H9 (cell line): ENCODE measurements around the gene RBM25. TPM values are rescaled to one million over a fixed set of nuclear protein-coding genes. Genes with fewer than 3 reads are reported as not detected.

ENCODE experiments used
- DNase-seq: peaks from one replicate; pipeline ENCODE4 v3.0.0-alpha.2; 2017
- H2AFZ ChIP-seq: one replicate; pipeline ENCODE4 v1.6.1; 2013; ENCODE audit warnings: mild to moderate bottlenecking, low read length, control low read depth, moderate library complexity
- H2AK5ac ChIP-seq: 2 replicates; pipeline ENCODE4 v1.6.1; 2013; ENCODE audit warnings: low read length, control low read depth, mixed read lengths; ENCODE audit not compliant: insufficient read length
- H2BK120ac ChIP-seq: one replicate; pipeline ENCODE4 v1.6.1; 2013; ENCODE audit warnings: low read depth, mild to moderate bottlenecking, low read length, control low read depth, inconsistent platforms; ENCODE audit not compliant: poor library complexity, severe bottlenecking
- H2BK12ac ChIP-seq: 2 replicates; pipeline ENCODE4 v1.6.1; 2013; ENCODE audit warnings: low read length, control low read depth, mixed read lengths, low read depth; ENCODE audit not compliant: insufficient read length
- H2BK15ac ChIP-seq: 2 replicates; pipeline ENCODE4 v1.6.1; 2013; ENCODE audit warnings: low read depth, low read length, control low read depth
- H2BK20ac ChIP-seq: one replicate; pipeline ENCODE4 v1.6.1; 2013; ENCODE audit warnings: low read depth, mild to moderate bottlenecking, low read length, control low read depth, inconsistent platforms; ENCODE audit not compliant: poor library complexity, severe bottlenecking
- H2BK5ac ChIP-seq: 2 replicates; pipeline ENCODE4 v1.6.1; 2013; ENCODE audit warnings: low read length, control low read depth, mixed read lengths; ENCODE audit not compliant: insufficient read length
- H3K14ac ChIP-seq: 2 replicates; pipeline ENCODE4 v1.6.1; 2013; ENCODE audit warnings: low read length, control low read depth; ENCODE audit not compliant: insufficient read depth
- H3K18ac ChIP-seq: 2 replicates; pipeline ENCODE4 v1.6.1; 2013; ENCODE audit warnings: low read depth, mild to moderate bottlenecking, mixed read lengths, low read length, control low read depth; ENCODE audit not compliant: insufficient read length
- H3K23ac ChIP-seq: 2 replicates; pipeline ENCODE4 v1.6.1; 2013; ENCODE audit warnings: low read length, control low read depth, mixed read lengths, low read depth; ENCODE audit not compliant: insufficient read length
- H3K23me2 ChIP-seq: 2 replicates; pipeline ENCODE4 v1.6.1; 2013; ENCODE audit warnings: low read depth, mild to moderate bottlenecking, mixed read lengths, low read length, control low read depth; ENCODE audit not compliant: insufficient read length, poor library complexity, severe bottlenecking
- H3K27ac ChIP-seq: 2 replicates; pipeline ENCODE4 v1.5.1; 2013; ENCODE audit warnings: low read length, control low read depth, mixed read lengths, low read depth; ENCODE audit not compliant: insufficient read length
- H3K27me3 ChIP-seq: 2 replicates; pipeline ENCODE4 v1.6.1; 2013; ENCODE audit warnings: low read length, control low read depth, inconsistent platforms; ENCODE audit not compliant: insufficient read depth
- H3K4ac ChIP-seq: 2 replicates; pipeline ENCODE4 v1.6.1; 2013; ENCODE audit warnings: low read depth, mild to moderate bottlenecking, control low read depth, inconsistent platforms, low read length, moderate library complexity
- H3K4me1 ChIP-seq: 2 replicates; pipeline ENCODE4 v1.6.1; 2013; ENCODE audit warnings: low read length, control low read depth, inconsistent platforms; ENCODE audit not compliant: insufficient read depth
- H3K4me2 ChIP-seq: 2 replicates; pipeline ENCODE4 v1.6.1; 2013; ENCODE audit warnings: low read length, control low read depth, mixed read lengths; ENCODE audit not compliant: insufficient read length, insufficient read depth
- H3K56ac ChIP-seq: 2 replicates; pipeline ENCODE4 v1.6.1; 2013; ENCODE audit warnings: low read depth, mild to moderate bottlenecking, mixed read lengths, low read length, control low read depth; ENCODE audit not compliant: insufficient read length
- H3K79me1 ChIP-seq: 2 replicates; pipeline ENCODE4 v1.6.1; 2013; ENCODE audit warnings: low read depth, mild to moderate bottlenecking, moderate library complexity, low read length, control low read depth, inconsistent platforms; ENCODE audit not compliant: insufficient read depth, poor library complexity, severe bottlenecking
- H3K79me2 ChIP-seq: 2 replicates; pipeline ENCODE4 v1.6.1; 2013; ENCODE audit warnings: low read length, control low read depth, inconsistent platforms; ENCODE audit not compliant: insufficient read depth
- H3K9ac ChIP-seq: 2 replicates; pipeline ENCODE4 v1.6.1; 2013; ENCODE audit warnings: low read length, control low read depth, mixed read lengths; ENCODE audit not compliant: insufficient read length; ENCODE audit errors: extremely low read depth
- H3K9me3 ChIP-seq: one replicate; pipeline ENCODE4 v1.6.1; 2013; ENCODE audit warnings: low read depth, low read length, inconsistent platforms; ENCODE audit not compliant: control insufficient read depth
- H3T11ph ChIP-seq: one replicate; pipeline ENCODE4 v1.6.1; 2013; ENCODE audit warnings: mild to moderate bottlenecking, low read length, control low read depth, inconsistent platforms
- H4K20me1 ChIP-seq: one replicate; pipeline ENCODE4 v1.6.1; 2013; ENCODE audit not compliant: control insufficient read depth, insufficient read length, insufficient read depth
- H4K5ac ChIP-seq: 2 replicates; pipeline ENCODE4 v1.6.1; 2013; ENCODE audit warnings: low read depth, mild to moderate bottlenecking, mixed read lengths, low read length, control low read depth; ENCODE audit not compliant: insufficient read length
- H4K8ac ChIP-seq: replicated peaks from 2 replicates; pipeline ENCODE4 v1.6.1; 2013; ENCODE audit warnings: low read length, control low read depth, mixed read lengths, low read depth; ENCODE audit not compliant: insufficient read length
- H4K91ac ChIP-seq: 2 replicates; pipeline ENCODE4 v1.6.1; 2013; ENCODE audit warnings: low read depth, mild to moderate bottlenecking, moderate library complexity, mixed read lengths, low read length, control low read depth; ENCODE audit not compliant: insufficient read length
- H3K27ac Mint-ChIP-seq, 3 experiments: 2 replicates in 2 of 3; 3 replicates in 1 of 3; pipeline ENCODE4 v1.8.0; 2020 to 2021; ENCODE audit warnings: mixed read lengths in 3 of 3, mild to moderate bottlenecking in 1 of 3, moderate library complexity in 1 of 3
- H3K27me3 Mint-ChIP-seq: 2 replicates; pipeline ENCODE4 v1.8.0; 2021; ENCODE audit warnings: low read depth, mild to moderate bottlenecking, moderate library complexity, mixed read lengths
- H3K36me3 Mint-ChIP-seq, 3 experiments: 2 replicates in 2 of 3; 3 replicates in 1 of 3; pipeline ENCODE4 v1.8.0; 2020 to 2021; ENCODE audit warnings: low read depth in 3 of 3, mixed read lengths in 3 of 3; ENCODE audit not compliant: insufficient read depth in 1 of 3
- H3K4me1 Mint-ChIP-seq, 2 experiments: 2 replicates each; pipeline ENCODE4 v1.8.0; 2020; ENCODE audit warnings: mixed read lengths in 2 of 2
- H3K4me3 Mint-ChIP-seq, 2 experiments: 2 replicates in 1 of 2; 3 replicates in 1 of 2; pipeline ENCODE4 v1.8.0; 2020 to 2021; ENCODE audit warnings: mild to moderate bottlenecking in 2 of 2, mixed read lengths in 2 of 2, moderate library complexity in 1 of 2
- H3K9me3 Mint-ChIP-seq, 2 experiments: 2 replicates in 1 of 2; 3 replicates in 1 of 2; pipeline ENCODE4 v1.8.0; 2020; ENCODE audit warnings: mild to moderate bottlenecking in 2 of 2, mixed read lengths in 2 of 2, moderate library complexity in 1 of 2
- CTCF ChIP-seq: fragments of 200-600 bp; sonication (generic); conservative IDR thresholded peaks from 3 replicates; pipeline ENCODE4 v1.8.0; 2021; ENCODE audit warnings: antibody characterized with exemption, mild to moderate bottlenecking
- WGBS: extraction: QIAGEN DNeasy Blood & Tissue Kit; methylation state at CpG from one replicate; pipeline ENCODE4 v1.1.7; 2013; ENCODE audit warnings: missing lambda C conversion rate, low lambda C conversion rate, mixed read lengths; ENCODE audit not compliant: insufficient read length; ENCODE audit errors: extremely low coverage; 5-methylcytosine and 5-hydroxymethylcytosine counted together
- total RNA-seq: library from RNA; stranded (reverse); gene quantifications from 2 replicates; pipeline ENCODE4 v1.2.1, GENCODE V29; 2021

RBM25 gene
- total RNA-seq, 1 experiment from 2014 or later, result 138 TPM

- H3K14ac ChIP-seq, result no peak overlapping the region
- no peak overlapping the region for H4K91ac ChIP-seq
- no CpG with 5 or more reads among the region's 4 CpGs for WGBS
- H3K27ac ChIP-seq, result no peak overlapping the region
- Mint-ChIP-seq H3K4me3 (no peak overlapping the region), H3K9me3 (no peaks in the 10 kb centered on the region), H3K36me3 (no peaks in the 10 kb centered on the region), H3K27ac (no peak overlapping the region), H3K4me1 (no peaks in the 10 kb centered on the region; a peak in 1 of 4 replicates), H3K27me3 (no peaks in the 10 kb centered on the region)
- no peak overlapping the region for H4K8ac ChIP-seq
- H4K20me1 ChIP-seq, result no peaks in the 10 kb centered on the region
- no peaks in the 10 kb centered on the region for H3K79me2 ChIP-seq
- H2BK12ac ChIP-seq, result no peak overlapping the region
- DNase-seq, result no peak
- H3K27me3 ChIP-seq, result no peaks in the 10 kb centered on the region
- no peak overlapping the region for H3T11ph ChIP-seq
- H3K79me1 ChIP-seq, result no peaks in the 10 kb centered on the region
- no peaks in the 10 kb centered on the region for H3K4me1 ChIP-seq
- no peak overlapping the region for H3K4ac ChIP-seq
- no peak overlapping the region for H3K4me2 ChIP-seq
- H2BK5ac ChIP-seq, result no peak overlapping the region
- no peak overlapping the region for H4K5ac ChIP-seq
- H3K23ac ChIP-seq, result no peak overlapping the region
- H2BK20ac ChIP-seq, result no peak overlapping the region
- no peak for TF ChIP-seq CTCF
- no peaks in the 10 kb centered on the region for H3K23me2 ChIP-seq
- no peak overlapping the region for H3K9ac ChIP-seq
- no peaks in the 10 kb centered on the region for H3K9me3 ChIP-seq
- no peak overlapping the region for H2AFZ ChIP-seq
- no peak overlapping the region for H2AK5ac ChIP-seq
- H2BK120ac ChIP-seq, result no peak overlapping the region
- H3K56ac ChIP-seq, result no peak overlapping the region
- H3K18ac ChIP-seq, result no peak overlapping the region
- no peak overlapping the region for H2BK15ac ChIP-seq
These were observed 8.9 kb upstream of the RBM25 start for GRCh38 chr14:73049428-73049827.
